NB4 (cell line): Measurements from ENCODE around the gene KRTAP27-1.
A peak's percentile ranks its signal among the peaks of the same experiment; 100 is the strongest.

Experiments
- DNase-seq: peaks from one replicate; pipeline ENCODE4 v3.0.0; 2010; ENCODE audit warnings: low read depth
- H3K4me3 ChIP-seq: one replicate; pipeline ENCODE4 v1.5.1; 2011; ENCODE audit warnings: mild to moderate bottlenecking, low read depth, low read length, moderate library complexity
- MAX ChIP-seq: IDR thresholded peaks from 2 replicates; pipeline ENCODE4 v1.6.1; 2011; ENCODE audit warnings: low read depth, low read length
- MYC ChIP-seq: IDR thresholded peaks from 2 replicates; pipeline ENCODE4 v1.6.1; 2011; ENCODE audit warnings: low read depth, low read length
- POLR2A ChIP-seq: IDR thresholded peaks from 2 replicates; pipeline ENCODE4 v1.6.1; 2011; ENCODE audit warnings: mild to moderate bottlenecking; ENCODE audit not compliant: insufficient read length; ENCODE audit errors: extremely low read depth
- TF ChIP-seq, protein P1 (sequence below): IDR thresholded peaks from one replicate; pipeline ENCODE4 v1.5.1; 2012; ENCODE audit warnings: low read depth, low read length

The KRTAP27-1 gene

DNA sequence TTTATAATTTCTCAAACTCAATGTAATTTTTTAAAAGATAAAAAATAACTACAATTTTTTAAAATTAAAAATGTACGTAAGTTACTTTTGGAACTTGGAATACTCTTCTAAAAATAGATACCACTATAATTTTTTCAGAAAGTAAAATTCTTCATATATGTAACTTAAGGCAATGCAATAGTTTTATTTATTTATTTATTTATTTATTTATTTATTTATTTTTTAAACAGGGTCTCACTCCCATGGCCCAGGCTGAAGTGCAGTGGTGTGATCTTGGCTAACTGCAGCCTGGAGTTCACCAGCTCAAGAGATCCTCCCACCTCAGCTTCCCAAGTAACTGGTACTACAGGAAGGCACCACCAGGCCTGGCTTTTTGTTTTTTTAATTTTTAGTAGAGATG is 14.0 kb upstream of the KRTAP27-1 start:
- TF ChIP-seq POLR2A = no peak
- TF ChIP-seq, protein P1, sequence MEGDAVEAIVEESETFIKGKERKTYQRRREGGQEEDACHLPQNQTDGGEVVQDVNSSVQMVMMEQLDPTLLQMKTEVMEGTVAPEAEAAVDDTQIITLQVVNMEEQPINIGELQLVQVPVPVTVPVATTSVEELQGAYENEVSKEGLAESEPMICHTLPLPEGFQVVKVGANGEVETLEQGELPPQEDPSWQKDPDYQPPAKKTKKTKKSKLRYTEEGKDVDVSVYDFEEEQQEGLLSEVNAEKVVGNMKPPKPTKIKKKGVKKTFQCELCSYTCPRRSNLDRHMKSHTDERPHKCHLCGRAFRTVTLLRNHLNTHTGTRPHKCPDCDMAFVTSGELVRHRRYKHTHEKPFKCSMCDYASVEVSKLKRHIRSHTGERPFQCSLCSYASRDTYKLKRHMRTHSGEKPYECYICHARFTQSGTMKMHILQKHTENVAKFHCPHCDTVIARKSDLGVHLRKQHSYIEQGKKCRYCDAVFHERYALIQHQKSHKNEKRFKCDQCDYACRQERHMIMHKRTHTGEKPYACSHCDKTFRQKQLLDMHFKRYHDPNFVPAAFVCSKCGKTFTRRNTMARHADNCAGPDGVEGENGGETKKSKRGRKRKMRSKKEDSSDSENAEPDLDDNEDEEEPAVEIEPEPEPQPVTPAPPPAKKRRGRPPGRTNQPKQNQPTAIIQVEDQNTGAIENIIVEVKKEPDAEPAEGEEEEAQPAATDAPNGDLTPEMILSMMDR = no peak
- no peak for TF ChIP-seq MAX
- no peak for TF ChIP-seq MYC
- H3K4me3 ChIP-seq = no peak overlapping the region
- DNase-seq = no peak

DNA sequence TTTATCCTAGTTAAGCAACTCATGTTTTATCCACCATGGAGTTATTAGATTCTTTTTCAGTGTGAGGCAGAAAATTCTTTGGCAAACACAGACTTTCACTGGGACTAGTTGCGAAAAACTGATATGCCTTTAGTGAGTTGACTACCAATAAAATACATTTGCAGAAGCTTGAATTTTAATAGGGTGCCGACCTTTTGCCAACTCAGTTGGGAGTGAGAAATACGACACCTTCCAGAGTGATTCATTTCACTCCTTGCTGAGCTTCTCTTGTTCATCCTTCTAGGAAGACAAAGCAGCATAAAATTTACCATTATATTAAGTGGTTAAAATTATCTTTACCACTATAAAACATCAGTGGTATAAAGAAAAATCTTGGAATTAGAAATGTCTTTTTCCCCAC is 12.1 kb upstream of the KRTAP27-1 start:
- no peak for DNase-seq
- TF ChIP-seq MYC (no peak), POLR2A (no peak), MAX (no peak)
- TF ChIP-seq, protein P1 = no peak
- H3K4me3 ChIP-seq = no peak overlapping the region

DNA sequence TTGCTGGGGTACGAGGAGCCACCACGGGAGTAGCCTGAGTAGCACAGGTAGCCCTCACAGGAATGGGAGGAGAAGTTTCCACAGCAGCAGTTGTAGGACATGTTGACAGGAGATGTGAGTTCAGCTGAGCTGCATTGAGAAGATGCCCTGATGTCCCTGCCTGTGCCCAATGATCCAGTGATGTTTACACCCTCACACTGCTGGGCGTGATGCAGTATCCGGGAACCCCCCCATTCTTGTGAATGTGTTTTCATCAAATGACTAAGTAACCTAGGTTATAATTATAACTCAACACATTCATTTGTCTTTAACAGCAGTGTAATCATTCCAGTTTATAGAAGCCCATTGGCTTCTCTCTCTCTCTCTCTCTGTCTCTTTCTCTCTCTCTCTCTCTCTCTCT is 11.0 kb upstream of the KRTAP27-1 start, which contains the start of gene KRTAP23-1:
KRTAP23-1 (minus strand) TSS at position 101 of the 400 bp plus-strand sequence; CDS start at position 101, 0 bp downstream.
- no peak for TF ChIP-seq POLR2A
- TF ChIP-seq MYC = no peak
- TF ChIP-seq, protein P1 = no peak
- TF ChIP-seq MAX = no peak

DNA sequence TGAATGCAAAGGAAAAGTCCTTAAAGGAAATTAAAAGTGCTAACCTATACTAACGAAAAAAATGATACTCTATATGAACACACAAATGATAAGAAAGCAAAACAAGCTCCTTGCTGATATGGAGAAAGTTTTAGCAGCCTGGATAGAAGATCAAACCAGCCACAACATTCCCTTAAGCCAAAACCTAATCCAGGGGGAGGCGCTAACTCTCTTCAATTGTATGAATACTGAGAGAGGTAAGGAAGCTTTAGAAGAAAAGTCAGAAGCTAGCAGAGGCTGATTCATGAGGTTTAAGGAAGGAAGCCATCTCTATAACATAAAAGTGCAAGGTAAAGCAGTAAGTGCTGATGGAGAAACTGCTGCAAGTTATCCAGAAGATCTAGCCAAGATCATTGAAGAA is 7.5 kb upstream of the KRTAP27-1 start:
- DNase-seq = no peak

More for the DNA sequence above, 11.0 kb upstream of the KRTAP27-1 start, which contains the start of gene KRTAP23-1:
- DNase-seq = no peak
- H3K4me3 ChIP-seq = no peak within 1 kb of the TSS

DNA sequence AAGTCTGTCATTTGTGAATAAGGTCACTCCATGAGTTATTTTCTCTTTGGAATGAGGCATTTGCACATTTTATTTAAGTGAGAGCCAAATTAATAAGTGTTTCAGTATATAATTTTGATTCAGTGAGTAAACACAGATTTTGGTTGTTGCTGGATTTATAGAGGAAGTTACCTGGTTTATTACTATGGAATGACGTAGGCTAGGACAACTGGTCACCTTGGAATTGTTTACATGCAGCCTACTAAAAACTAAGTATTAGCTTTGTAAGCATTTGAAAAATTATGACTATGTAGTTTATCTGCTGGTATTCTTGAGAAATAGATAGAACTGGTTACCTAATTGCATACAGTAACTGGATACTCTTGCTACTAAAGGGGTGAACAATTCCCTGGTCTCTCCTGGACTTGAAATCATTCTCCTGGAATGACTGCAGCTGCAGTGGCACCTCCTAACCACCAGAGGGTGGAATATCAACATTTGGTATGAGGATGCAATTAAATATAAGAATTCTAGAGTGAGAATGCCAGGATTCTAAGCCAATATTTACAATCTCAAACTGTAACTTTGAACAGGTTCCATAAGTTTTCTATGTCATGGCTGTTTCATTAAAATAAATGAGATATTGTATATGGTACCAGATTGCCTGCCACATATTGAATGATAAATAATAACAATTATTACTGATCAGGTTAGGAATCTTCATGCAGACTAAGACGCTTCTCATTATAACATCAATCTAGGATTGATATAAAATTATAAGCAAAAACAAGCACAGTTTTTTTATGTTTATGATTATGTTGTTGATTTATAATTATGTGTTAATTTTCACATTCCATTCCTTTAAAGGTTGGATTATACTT is 3.5 kb upstream of the KRTAP27-1 start:
- H3K4me3 ChIP-seq = no peak overlapping the region
- no peak for TF ChIP-seq MAX
- TF ChIP-seq, protein P1 = peak; percentile 83
- DNase-seq = peak; percentile 33

More for the DNA sequence above, 7.5 kb upstream of the KRTAP27-1 start:
- TF ChIP-seq POLR2A (no peak), MAX (no peak), MYC (no peak)
- TF ChIP-seq, protein P1 = no peak
- no peak overlapping the region for H3K4me3 ChIP-seq
